Stimulated activated CD4-positive, alpha-beta T cell treated with anti-CD3 and anti-CD28 coated beads, TNF-alpha, amount 100 ng/mL, for 1 hour (primary cell): Measurements from ENCODE around the gene IRAK1.

Experiments
- DNase-seq, 3 donors: peaks; one replicate each; pipeline ENCODE4 v3.0.0-alpha.2; 2020; ENCODE audit warnings: low read depth in 3 of 3, low spot score in 1 of 3

The IRAK1 gene

GRCh38 chrX:154040863-154041262 lies 21.2 kb upstream of the IRAK1 start:
- DNase-seq = no peak

GRCh38 chrX:154040307-154040756 lies 20.6 kb upstream of the IRAK1 start:
- no peak for DNase-seq

DNA sequence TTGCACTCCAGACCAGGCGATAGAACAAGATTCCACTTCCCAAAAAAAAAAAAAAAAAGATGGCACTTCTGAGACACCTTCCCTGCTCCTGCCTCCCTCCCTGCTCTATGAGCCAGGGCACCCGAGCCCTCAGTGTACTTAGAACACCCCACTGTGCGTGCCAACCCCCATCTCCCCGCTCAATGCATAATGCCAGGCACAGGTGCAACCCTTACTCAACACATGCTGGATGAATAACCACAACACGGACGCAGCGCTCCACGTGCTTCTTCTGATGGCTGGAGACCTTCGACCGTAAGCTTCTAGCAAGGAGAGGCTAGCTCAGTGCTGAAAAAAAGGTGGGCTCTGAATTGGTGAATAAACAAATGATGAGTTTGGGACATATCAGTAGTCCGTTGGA lies 19.9 kb upstream of the IRAK1 start:
- DNase-seq = no peak

- no peak for DNase-seq
Observed at GRCh38 chrX:154038656-154039055, 19.0 kb upstream of the IRAK1 start.

DNA sequence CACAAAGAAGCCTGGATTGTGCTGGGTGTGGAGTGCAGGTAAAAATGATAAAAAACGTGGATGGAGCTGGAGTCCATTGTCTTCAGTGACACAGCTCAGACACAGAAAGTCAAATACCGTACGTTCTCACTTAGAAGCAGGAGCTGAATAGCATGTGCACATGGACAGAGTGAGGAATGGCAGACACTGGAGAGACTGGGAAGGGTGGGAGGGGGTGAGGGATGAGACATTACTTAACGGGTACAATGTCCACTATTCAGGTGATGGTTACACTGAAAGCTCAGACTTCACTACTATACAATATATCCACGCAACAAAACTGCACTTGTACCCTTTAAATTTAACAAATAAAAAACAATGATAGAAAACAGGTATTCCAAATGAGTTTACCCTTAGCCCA lies 18.1 kb upstream of the IRAK1 start:
- DNase-seq = no peak

- no peak for DNase-seq
Observed at GRCh38 chrX:154036513-154036912, 16.8 kb upstream of the IRAK1 start.

DNA sequence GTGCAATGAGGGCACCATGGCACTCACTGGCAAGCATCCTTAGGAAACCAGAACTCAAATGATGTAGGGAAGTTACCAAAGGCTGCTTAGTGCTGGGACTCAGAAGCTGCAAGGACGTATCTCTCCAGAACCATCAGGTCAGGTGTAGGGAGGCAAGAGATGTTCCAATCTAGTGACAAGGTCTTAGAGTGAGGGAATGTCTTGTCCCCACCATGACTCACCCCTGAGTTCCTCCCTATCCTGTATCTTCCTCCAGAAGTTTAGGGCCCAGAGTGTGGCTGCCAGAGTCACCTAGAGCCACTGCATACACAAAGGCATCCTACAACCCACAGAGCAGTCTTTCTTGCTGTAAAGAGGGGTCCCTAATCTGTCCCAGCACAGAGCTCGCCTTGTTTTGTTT lies 14.1 kb upstream of the IRAK1 start:
- DNase-seq = no peak

GRCh38 chrX:154032653-154033052 lies 13.0 kb upstream of the IRAK1 start:
- no peak for DNase-seq

GRCh38 chrX:154032160-154032559 lies 12.5 kb upstream of the IRAK1 start:
- no peak for DNase-seq

DNA sequence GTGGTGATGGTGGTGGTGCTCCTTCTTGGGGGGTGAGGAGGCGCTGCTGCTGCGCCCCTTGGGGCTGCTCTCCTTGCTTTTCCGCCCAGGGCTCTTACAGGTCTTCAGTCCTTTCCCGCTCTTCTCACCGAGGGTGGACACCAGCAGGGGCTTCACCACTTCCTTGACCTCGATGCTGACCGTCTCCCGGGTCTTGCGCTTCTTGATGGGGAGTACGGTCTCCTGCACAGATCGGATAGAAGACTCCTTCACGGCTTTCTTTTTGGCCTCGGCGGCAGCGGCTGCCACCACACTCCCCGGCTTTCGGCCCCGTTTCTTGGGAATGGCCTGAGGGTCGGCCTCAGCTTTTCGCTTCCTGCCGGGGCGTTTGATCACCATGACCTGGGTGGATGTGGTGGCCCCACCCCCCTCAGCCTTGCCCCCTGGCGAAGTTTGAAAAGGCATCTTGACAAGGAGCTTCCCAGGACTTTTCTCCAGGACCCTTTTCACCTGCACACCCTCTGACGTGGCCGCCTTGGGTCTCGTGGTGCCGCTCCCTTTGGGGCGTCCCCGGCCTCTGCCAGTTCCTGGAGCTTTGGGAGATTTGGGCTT lies 11.1 kb upstream of the IRAK1 start:
- DNase-seq = no peak

GRCh38 chrX:154030266-154030665 lies 10.6 kb upstream of the IRAK1 start:
- DNase-seq = no peak

- no peak for DNase-seq
Observed at GRCh38 chrX:154029439-154029838, 9.7 kb upstream of the IRAK1 start.

DNA sequence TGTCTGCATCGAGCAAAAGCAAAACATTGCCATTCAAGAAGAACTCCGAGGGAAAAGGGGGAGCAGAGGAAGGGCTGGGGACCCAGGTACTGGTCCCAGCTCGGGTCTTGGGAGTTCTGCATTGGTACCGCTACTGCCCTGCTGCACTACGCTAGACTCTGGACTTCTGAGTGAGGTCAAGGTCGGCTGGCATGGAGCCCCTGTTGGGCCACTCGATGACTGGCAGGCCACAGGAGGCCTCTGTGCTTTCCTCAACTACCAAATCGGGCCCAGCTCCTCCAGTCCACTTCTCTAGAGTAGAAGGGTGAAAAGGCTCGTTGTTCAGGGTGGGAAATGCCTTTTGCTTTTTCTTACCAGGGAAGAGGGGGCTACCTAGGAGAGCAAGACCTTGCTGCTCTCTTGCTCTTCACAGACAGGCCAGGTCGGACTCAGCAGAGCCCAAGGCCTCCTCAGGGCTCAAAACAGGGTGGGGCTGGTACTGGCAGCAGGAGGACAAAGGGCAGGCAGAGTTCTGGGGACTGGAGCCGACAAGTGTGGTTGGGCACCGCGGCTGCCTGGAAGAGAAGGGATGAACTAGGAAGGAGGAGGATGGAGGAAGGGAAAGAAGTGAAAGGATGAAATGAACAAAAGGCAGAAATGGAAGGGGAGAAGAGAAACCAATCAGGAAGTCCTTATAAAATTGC lies 8.9 kb upstream of the IRAK1 start:
- DNase-seq = no peak

DNA sequence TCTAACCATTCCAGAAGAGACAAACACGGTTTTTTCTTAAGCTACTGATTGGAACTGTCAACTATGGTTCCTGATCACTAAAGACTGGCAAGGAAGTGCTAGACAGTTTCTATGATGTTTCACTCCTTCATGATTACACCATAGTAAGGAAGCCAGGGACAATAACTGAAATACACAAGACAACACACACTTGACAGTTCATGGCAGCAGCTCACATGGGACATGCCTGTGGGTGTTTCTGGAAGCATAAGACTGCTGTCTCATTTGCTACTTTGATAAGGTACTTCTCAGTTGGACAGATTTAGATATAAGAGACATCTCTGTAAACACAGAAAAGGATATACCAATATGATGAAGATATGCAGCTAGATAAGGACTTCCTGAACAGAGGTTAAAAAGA lies 8.3 kb upstream of the IRAK1 start:
- DNase-seq = no peak

DNA sequence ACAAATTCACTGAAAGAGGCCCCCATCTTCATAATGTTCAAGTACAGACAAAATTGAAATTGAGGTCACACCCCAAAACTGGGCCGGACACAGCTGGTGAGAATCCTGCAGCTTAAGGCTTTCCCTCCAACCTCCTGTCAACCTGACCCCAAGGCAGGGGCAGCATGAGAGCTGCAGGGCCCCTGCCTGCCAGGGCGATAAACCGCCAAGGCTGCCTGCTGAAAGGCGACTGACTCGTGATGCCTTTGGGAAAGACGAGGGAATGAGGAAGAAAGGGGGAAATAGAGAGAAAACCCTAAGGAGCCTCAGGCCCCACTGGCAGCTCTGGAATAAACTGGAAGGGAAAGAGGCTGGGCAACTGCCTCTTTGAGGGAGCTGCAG lies 7.3 kb upstream of the IRAK1 start:
- no peak for DNase-seq

DNA sequence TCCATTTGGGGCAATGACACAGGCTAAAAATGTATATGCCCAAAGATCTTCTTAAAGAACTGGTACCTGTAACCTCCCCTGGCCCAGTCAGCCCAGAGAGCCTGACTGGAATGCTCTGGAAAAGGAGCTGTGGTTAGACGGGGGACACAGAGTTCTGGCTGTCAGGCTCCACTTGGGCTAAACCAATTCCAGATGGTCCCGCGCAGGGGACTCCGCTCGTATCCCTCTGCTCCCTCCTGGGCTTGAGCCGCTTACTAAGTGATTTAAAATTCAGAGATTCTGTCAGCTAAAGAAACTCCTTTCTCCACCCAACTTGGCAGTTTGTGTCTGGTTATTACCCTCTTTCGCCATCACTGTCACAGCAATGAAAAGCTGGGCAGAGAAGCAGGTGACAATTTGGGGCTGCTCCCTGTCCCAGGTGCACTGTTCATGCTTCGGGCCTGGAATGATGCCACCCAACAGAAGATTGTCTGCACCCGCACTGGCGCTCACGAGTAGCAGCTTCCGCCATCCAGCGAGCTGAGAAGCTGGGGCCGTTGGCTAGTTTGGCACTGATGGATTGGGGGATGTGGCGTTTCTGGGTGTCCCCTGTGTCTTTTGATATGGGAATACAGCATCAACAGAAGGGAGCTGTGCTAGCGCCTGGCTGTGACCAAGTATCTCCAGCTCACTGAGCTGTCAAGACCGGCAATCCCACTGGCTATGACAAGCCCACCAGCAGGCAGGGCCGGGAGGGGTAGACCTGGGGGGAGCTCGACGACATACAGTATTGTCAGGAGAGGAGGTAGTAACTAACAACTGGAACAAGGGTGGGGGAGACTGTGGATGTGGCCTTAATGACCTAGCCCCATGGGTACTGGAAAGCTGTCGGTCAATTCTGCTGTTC lies 6.7 kb upstream of the IRAK1 start:
- DNase-seq = no peak

- DNase-seq = no peak
Observed at GRCh38 chrX:154025230-154025629, 5.5 kb upstream of the IRAK1 start.

DNA sequence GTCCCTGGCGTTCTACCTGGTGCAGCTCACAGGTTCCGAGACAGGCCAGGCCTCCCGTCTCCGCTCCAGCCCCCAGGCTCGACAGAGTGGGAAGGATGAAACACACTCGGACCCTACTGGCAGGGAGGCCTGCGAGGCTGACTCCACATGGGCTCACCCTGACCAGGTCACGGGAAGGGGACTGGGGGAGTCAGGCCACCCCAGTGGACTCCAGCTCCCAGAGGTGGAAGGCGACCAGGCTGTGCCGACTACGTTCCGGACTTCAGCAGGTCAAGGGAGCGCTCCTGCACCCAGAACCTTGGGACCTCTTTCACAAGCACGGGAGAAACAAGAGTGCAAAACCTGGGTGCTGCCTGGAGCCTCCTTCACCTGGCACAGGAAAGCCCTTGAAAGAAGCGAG lies 4.6 kb upstream of the IRAK1 start:
- no peak for DNase-seq

DNA sequence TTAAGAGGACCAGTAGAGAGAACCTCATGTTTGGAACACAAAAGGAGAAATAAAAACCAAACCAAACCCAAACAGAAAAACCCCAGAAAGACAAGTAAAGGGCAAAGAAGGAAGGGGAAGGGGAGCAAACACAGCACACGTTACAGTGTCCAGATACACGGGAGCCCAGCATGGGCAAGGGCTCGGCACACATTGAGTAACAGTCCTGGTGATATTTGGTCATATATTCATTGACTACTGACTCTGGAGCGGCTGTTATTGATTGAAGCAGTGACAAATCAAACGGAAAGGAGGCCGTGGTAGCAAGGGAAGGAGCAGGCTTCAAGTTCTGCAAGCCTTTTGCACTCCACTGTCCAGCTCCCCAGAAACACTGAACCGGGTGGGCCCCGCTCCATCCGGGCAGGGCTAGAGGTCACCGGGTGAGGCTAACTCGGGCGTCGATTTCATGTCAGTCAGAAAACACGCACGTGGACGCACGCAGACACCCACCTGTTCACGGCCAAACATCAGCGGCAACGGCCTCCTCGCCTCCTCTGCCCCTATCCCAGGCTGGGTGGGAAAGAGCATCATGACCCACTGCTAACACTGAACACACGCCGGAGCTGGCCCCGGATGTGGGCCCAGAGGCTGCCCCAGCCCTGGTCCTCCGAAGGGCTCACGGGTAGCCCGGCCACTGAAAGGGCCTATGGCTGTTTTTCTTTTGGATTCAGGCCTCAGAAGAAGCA lies 3.7 kb upstream of the IRAK1 start:
- DNase-seq = no peak

DNA sequence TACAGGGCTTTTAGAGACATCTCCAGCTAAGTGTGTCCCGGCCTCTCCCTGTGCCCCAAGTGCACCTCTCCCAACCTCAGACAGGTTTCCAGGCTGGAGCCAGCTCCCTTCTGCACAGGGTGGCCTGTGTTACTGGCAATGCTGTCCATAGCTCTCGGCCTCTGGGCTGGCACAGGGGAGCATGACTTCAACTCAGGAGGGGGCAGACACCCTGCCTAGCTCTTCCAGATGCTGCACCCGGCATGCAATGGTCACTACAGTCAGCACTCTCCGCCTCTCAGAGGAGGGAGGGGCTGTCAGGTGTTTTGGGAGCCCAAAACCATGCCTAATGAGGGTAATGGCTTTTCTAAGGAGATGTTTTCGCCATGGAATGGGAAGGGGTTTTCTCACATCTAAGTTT lies 2.4 kb upstream of the IRAK1 start:
- DNase-seq = no peak

DNA sequence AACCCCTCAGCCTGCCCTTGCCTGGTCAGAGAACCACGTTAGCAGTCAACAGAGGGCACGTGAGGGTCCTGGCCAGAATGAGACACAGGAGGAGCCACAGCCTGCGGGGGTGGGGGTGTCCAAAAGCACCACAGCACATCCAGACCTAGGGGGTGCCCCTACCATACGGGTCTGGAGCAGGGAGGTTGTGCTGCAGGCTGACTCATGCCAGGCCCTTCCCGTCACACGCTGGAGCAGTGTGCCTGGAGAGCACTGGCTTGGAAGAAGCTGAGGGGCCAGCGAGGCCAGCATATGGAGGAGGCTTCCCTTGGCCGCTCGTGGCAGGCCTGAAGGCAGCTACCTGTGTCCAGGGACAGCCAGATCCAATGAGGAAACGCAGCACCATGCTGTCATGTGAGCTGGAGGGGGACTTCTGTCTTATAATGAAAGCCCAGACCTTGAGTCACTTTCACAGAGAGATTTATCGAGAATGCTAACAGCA lies 1.5 kb upstream of the IRAK1 start:
- DNase-seq = no peak
